GM23248 (cell line): ENCODE measurements around the gene NUDT14. TPM values are rescaled to one million over a fixed set of nuclear protein-coding genes. Genes with fewer than 3 reads are reported as not detected.

Experiments
- DNase-seq: peaks from one replicate; pipeline ENCODE4 v3.0.0-alpha.2; 2015
- H2AFZ ChIP-seq: fragments of 200-600 bp; sonication (generic); 2 replicates; pipeline ENCODE4 v1.6.1; 2016; ENCODE audit warnings: antibody characterized with exemption
- H3F3A ChIP-seq: fragments of 200-600 bp; sonication (generic); 2 replicates; pipeline ENCODE4 v1.6.1; 2016; ENCODE audit warnings: mild to moderate bottlenecking, antibody characterized with exemption, mixed run types; ENCODE audit not compliant: insufficient read depth
- H3K27ac ChIP-seq: fragments of 200-600 bp; sonication (generic); 2 replicates; pipeline ENCODE4 v1.5.1; 2016; ENCODE audit warnings: mild to moderate bottlenecking
- H3K27me3 ChIP-seq: fragments of 200-600 bp; sonication (generic); replicated peaks from 2 replicates; pipeline ENCODE4 v1.6.1; 2016; ENCODE audit warnings: mild to moderate bottlenecking; ENCODE audit not compliant: insufficient read depth
- H3K36me3 ChIP-seq: fragments of 200-600 bp; sonication (generic); 2 replicates; pipeline ENCODE4 v1.6.1; 2016; ENCODE audit warnings: low read depth, mild to moderate bottlenecking
- H3K4me1 ChIP-seq: fragments of 200-600 bp; sonication (generic); 2 replicates; pipeline ENCODE4 v1.6.1; 2016; ENCODE audit warnings: mild to moderate bottlenecking; ENCODE audit not compliant: insufficient read depth
- H3K4me2 ChIP-seq: fragments of 200-600 bp; sonication (generic); one replicate; pipeline ENCODE4 v1.6.1; 2016; ENCODE audit warnings: mild to moderate bottlenecking; ENCODE audit not compliant: unreplicated experiment
- H3K4me3 ChIP-seq: fragments of 200-600 bp; sonication (generic); 2 replicates; pipeline ENCODE4 v1.5.1; 2016; ENCODE audit warnings: mild to moderate bottlenecking
- H3K79me2 ChIP-seq: fragments of 200-600 bp; sonication (generic); 2 replicates; pipeline ENCODE4 v1.6.1; 2016; ENCODE audit warnings: mild to moderate bottlenecking; ENCODE audit not compliant: insufficient read depth
- H3K9ac ChIP-seq: fragments of 200-600 bp; sonication (generic); 2 replicates; pipeline ENCODE4 v1.6.1; 2016; ENCODE audit warnings: mild to moderate bottlenecking
- H3K9me2 ChIP-seq: fragments of 200-600 bp; sonication (generic); 2 replicates; pipeline ENCODE4 v1.6.1; 2016; ENCODE audit warnings: mixed run types, mild to moderate bottlenecking, moderate library complexity; ENCODE audit not compliant: insufficient read depth
- H3K9me3 ChIP-seq: fragments of 200-600 bp; sonication (generic); one replicate; pipeline ENCODE4 v1.6.1; 2017; ENCODE audit warnings: low read depth
- H4K20me1 ChIP-seq: fragments of 200-600 bp; sonication (generic); 2 replicates; pipeline ENCODE4 v1.6.0; 2016; ENCODE audit not compliant: insufficient read depth
- EZH2 ChIP-seq: fragments of 200-600 bp; sonication (generic); IDR thresholded peaks from 2 replicates; pipeline ENCODE4 v1.6.1; 2018; ENCODE audit warnings: antibody characterized with exemption, mild to moderate bottlenecking; ENCODE audit not compliant: insufficient read depth, poor library complexity, severe bottlenecking
- EZH2phosphoT487 ChIP-seq: fragments of 200-600 bp; sonication (generic); IDR thresholded peaks from 2 replicates; pipeline ENCODE4 v1.6.1; 2018; ENCODE audit warnings: antibody characterized with exemption, moderate library complexity, mild to moderate bottlenecking, low read depth; ENCODE audit not compliant: insufficient read depth
- WGBS, 2 experiments: methylation state at CpG; one replicate each; pipeline ENCODE4 v1.1.6; 2015 to 2017; ENCODE audit warnings: low lambda C conversion rate in 2 of 2, low coverage in 1 of 2; ENCODE audit errors: missing lambda C conversion rate in 2 of 2; 5-methylcytosine and 5-hydroxymethylcytosine counted together
- in situ Hi-C: fragments of 300-500 bp; cut with MboI; formaldehyde crosslinking; loops from 2 replicates; pipeline ENCODE4 v1.15.0; 2020
- polyA plus RNA-seq: library from polyadenylated mRNA; unstranded; fragments of >200 nt; fragmentation: Nextera tagmentation; extraction: Ambion mirVana; gene quantifications from 2 replicates; pipeline ENCODE4 v1.2.1, GENCODE V29; 2016
- total RNA-seq: library from RNA; depleted of rRNA; stranded (reverse); fragments of >200 nt; shearing (Covaris generic); gene quantifications from 2 replicates; pipeline ENCODE4 v1.2.3, GENCODE V29; 2014

The NUDT14 gene
- total and polyA plus RNA-seq, 2 experiments from 2014 or later: 8.6 to 10.8 TPM

- Histone ChIP-seq H2AFZ (no peak overlapping the region), H4K20me1 (no peaks in the 10 kb centered on the region), H3K79me2 (no peaks in the 10 kb centered on the region), H3K36me3 (no peaks in the 10 kb centered on the region), H3K27ac (no peak overlapping the region), H3K4me1 (no peaks in the 10 kb centered on the region), H3K27me3 (peaks cover 26% of the 10 kb centered on the region), H3K9ac (no peak overlapping the region), H3K9me2 (no peaks in the 10 kb centered on the region), H3F3A (no peaks in the 10 kb centered on the region), H3K4me3 (no peak overlapping the region), H3K4me2 (no peak overlapping the region), H3K9me3 (no peaks in the 10 kb centered on the region)
- DNase-seq: no peak
- WGBS, 2 experiments: 24 to 40% methylated on average over 2 of the region's 2 CpGs
- TF ChIP-seq EZH2phosphoT487 (no peak), EZH2 (no peak)
- in situ Hi-C loops: no loop called here
These were observed 49.9 kb downstream of the NUDT14 start for GRCh38 chr14:105131241-105131640.

GRCh38 chr14:105128059-105128458, 53.1 kb downstream of the NUDT14 start:
- Histone ChIP-seq H4K20me1 (no peaks in the 10 kb centered on the region), H3K9me2 (no peaks in the 10 kb centered on the region), H3K27ac (no peak overlapping the region), H3K9me3 (no peaks in the 10 kb centered on the region), H3K36me3 (no peaks in the 10 kb centered on the region), H3K27me3 (peaks cover 37% of the 10 kb centered on the region), H3K9ac (no peak overlapping the region), H3K79me2 (no peaks in the 10 kb centered on the region), H3F3A (no peaks in the 10 kb centered on the region), H3K4me3 (no peak overlapping the region), H3K4me2 (no peak overlapping the region), H2AFZ (no peak overlapping the region), H3K4me1 (no peaks in the 10 kb centered on the region)
- in situ Hi-C loops: no loop called here
- 52 to 55% methylated on average over 5 of the region's 5 CpGs for WGBS, 2 experiments
- TF ChIP-seq EZH2 (no peak), EZH2phosphoT487 (no peak)
- no peak for DNase-seq

- TF ChIP-seq EZH2 (no peak), EZH2phosphoT487 (no peak)
- in situ Hi-C loops: no loop called here
These were observed 54.2 kb downstream of the NUDT14 start for GRCh38 chr14:105126981-105127329.

GRCh38 chr14:105126126-105126980, 54.8 kb downstream of the NUDT14 start:
- 35 to 37% methylated on average over 22 of the region's 22 CpGs for WGBS, 2 experiments
- Histone ChIP-seq H3K9ac (no peak overlapping the region), H3K79me2 (no peaks in the 10 kb centered on the region), H3K4me3 (no peak overlapping the region), H4K20me1 (no peaks in the 10 kb centered on the region), H2AFZ (no peak overlapping the region), H3K27ac (no peak overlapping the region), H3K9me3 (no peaks in the 10 kb centered on the region), H3K9me2 (no peaks in the 10 kb centered on the region), H3K4me2 (no peak overlapping the region), H3K27me3 (peaks cover 49% of the 10 kb centered on the region), H3F3A (no peaks in the 10 kb centered on the region), H3K36me3 (no peaks in the 10 kb centered on the region), H3K4me1 (no peaks in the 10 kb centered on the region)
- DNase-seq: no peak
- TF ChIP-seq EZH2phosphoT487: no peak
- no peak for TF ChIP-seq EZH2
- in situ Hi-C loops: no loop called here

More at GRCh38 chr14:105126981-105127329, 54.2 kb downstream of the NUDT14 start:
- H3F3A ChIP-seq: no peaks in the 10 kb centered on the region
- no peak overlapping the region for H3K27ac ChIP-seq
- H3K9me2 ChIP-seq: no peaks in the 10 kb centered on the region
- no peaks in the 10 kb centered on the region for H3K79me2 ChIP-seq
- no peaks in the 10 kb centered on the region for H3K36me3 ChIP-seq
- peaks cover 47% of the 10 kb centered on the region for H3K27me3 ChIP-seq
- no peaks in the 10 kb centered on the region for H3K9me3 ChIP-seq
- H4K20me1 ChIP-seq: no peaks in the 10 kb centered on the region
- no peak overlapping the region for H3K9ac ChIP-seq
- no peak overlapping the region for H3K4me3 ChIP-seq
- DNase-seq: no peak
- H3K4me1 ChIP-seq: no peaks in the 10 kb centered on the region
- no peak overlapping the region for H2AFZ ChIP-seq
- no peak overlapping the region for H3K4me2 ChIP-seq
- WGBS, 2 experiments: 12 to 18% methylated on average over 9 of the region's 9 CpGs

GRCh38 chr14:105124823-105125222, 56.3 kb downstream of the NUDT14 start:
- Histone ChIP-seq H3K4me1 (no peaks in the 10 kb centered on the region), H4K20me1 (no peaks in the 10 kb centered on the region), H3K27me3 (peaks cover 50% of the 10 kb centered on the region), H3K4me2 (no peak overlapping the region), H3K79me2 (no peaks in the 10 kb centered on the region), H3K27ac (no peak overlapping the region), H3K36me3 (no peaks in the 10 kb centered on the region), H3K9ac (no peak overlapping the region), H3K9me3 (no peaks in the 10 kb centered on the region), H2AFZ (no peak overlapping the region), H3K4me3 (no peak overlapping the region), H3F3A (no peaks in the 10 kb centered on the region), H3K9me2 (no peaks in the 10 kb centered on the region)
- in situ Hi-C loops: no loop called here
- TF ChIP-seq EZH2 (no peak), EZH2phosphoT487 (no peak)
- no peak for DNase-seq
- 2 to 4% methylated on average over 5 of the region's 5 CpGs for WGBS, 2 experiments
